ENCODE measurements around the gene ZNF106. TPM values are rescaled to one million over a fixed set of nuclear protein-coding genes. Genes with fewer than 3 reads are reported as not detected.

Gene ZNF106
- total RNA-seq, 1 donor from 2014 or later, result 62.1 TPM

GRCh38 chr15:42363487-42363886, 127.5 kb downstream of the ZNF106 start:
- no peak overlapping the region for H3K27ac Mint-ChIP-seq
- H3K4me3 Mint-ChIP-seq, result no peak overlapping the region
- H3K9me3 Mint-ChIP-seq, result no peaks in the 10 kb centered on the region
- H3K4me1 Mint-ChIP-seq, result peaks cover 2% of the 10 kb centered on the region
- intact Hi-C loops (cut with micrococcal nuclease), result no loop called here
- H3K27me3 Mint-ChIP-seq, result no peaks in the 10 kb centered on the region
- no peak for DNase-seq
- H3K36me3 Mint-ChIP-seq (ENCODE audit: low read depth), result no peaks in the 10 kb centered on the region

Other genes starting within 250 kb of the ZNF106 start
- 15.0 and 17.6 TPM in 2 replicates for gene GANC, start 217.9 kb downstream of the ZNF106 start, total RNA-seq
- 37.1 and 39.1 TPM in 2 replicates for gene TMEM87A, start 217.7 kb downstream of the ZNF106 start, total RNA-seq
- 1.3 and 2.3 TPM in 2 replicates for gene CAPN3, start 131.6 kb downstream of the ZNF106 start, total RNA-seq
- gene SNAP23, start 4.5 kb upstream of the ZNF106 start, total RNA-seq, result 74.0 and 84.5 TPM in 2 replicates
- gene LRRC57, start 57.7 kb upstream of the ZNF106 start, total RNA-seq, result 19.0 and 21.1 TPM in 2 replicates
- gene HAUS2, start 57.7 kb upstream of the ZNF106 start, total RNA-seq, result 41.1 and 48.0 TPM in 2 replicates
- gene STARD9, start 84.5 kb upstream of the ZNF106 start, total RNA-seq, result 7.2 and 8.8 TPM in 2 replicates
- 22.9 and 29.7 TPM in 2 replicates for gene CDAN1, start 246.0 kb upstream of the ZNF106 start, total RNA-seq